Measurements from ENCODE around the gene LIFR.

DNA sequence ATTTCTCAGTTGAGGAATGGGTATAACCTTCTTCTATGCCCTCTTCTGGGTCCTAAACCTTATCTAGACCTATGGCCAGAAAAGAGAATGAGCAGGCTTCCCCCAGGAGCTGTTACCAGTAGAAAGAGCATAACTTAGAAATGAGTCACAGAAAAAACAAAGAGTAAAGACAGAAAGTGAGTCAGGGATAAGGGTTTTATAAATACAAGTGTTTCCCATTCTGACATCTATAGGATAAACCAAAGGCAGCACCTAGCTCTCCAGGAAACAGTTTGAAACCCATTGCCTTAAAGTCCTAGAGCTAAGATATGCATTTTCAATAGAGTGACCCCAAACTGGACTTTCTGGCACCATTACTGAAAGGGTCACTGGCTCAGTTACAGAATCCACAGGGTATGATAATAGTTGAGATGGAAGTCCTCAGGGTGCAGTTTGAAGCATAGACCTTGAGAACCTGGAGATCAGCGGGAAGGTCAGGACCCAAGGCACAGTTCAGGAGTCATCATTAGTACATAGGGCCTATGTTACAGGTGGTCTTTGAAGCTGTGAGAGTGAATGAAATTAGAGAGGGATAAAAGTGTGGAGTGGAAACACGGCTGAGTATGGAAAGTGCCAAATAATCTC, 42.7 kb upstream of the LIFR start:
- TF ChIP-seq, protein P1, sequence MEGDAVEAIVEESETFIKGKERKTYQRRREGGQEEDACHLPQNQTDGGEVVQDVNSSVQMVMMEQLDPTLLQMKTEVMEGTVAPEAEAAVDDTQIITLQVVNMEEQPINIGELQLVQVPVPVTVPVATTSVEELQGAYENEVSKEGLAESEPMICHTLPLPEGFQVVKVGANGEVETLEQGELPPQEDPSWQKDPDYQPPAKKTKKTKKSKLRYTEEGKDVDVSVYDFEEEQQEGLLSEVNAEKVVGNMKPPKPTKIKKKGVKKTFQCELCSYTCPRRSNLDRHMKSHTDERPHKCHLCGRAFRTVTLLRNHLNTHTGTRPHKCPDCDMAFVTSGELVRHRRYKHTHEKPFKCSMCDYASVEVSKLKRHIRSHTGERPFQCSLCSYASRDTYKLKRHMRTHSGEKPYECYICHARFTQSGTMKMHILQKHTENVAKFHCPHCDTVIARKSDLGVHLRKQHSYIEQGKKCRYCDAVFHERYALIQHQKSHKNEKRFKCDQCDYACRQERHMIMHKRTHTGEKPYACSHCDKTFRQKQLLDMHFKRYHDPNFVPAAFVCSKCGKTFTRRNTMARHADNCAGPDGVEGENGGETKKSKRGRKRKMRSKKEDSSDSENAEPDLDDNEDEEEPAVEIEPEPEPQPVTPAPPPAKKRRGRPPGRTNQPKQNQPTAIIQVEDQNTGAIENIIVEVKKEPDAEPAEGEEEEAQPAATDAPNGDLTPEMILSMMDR (IDR thresholded peaks at IDR 0.05) = no peak
- no peak for TF ChIP-seq EZH2phosphoT487 (IDR thresholded peaks at IDR 0.05)
- no peak for TF ChIP-seq EZH2 (IDR thresholded peaks at IDR 0.05)
